ENCODE measurements around the gene PPFIBP1. TPM values are rescaled to one million over a fixed set of nuclear protein-coding genes. Genes with fewer than 3 reads are reported as not detected.

The PPFIBP1 gene
- total and polyA plus RNA-seq, 2 of the 13 experiments (the other 11 are each of a cell fraction or from before 2014, with no cell fraction given) = 16.2 to 21.8 TPM

DNA sequence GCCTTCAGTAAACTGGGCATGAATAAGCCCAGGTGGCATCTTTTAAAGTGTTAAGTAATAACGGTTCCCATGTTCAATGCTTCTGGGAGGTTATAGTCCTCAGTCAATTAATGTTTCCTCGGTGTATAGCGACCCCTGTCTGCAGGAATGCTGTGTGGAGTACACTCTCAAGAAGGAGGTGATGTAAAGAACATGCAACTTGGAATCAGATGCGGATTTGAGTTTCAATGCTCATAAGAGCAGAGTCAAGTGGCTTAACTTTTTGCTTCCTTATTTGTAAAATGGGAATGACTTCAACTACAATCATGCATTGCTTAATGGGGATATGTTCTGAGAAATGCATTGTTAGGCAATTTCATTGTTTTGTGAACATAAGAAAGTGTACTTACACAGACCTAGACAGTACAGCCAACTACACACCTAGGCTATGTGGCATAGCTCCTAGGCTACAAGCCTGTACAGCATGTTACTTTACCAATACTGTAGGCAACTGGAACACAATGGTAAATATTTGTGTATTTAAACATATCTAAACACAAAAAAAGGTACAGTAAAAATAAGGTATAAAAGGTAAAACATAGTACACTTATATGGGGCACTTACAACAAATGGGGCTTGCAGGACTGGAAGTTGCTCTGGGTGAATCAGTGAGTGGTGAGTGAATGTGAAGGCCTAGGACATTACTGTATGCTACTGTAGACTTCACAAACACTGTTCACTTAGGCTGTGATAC, 179.9 kb downstream of the PPFIBP1 start (continued):
- TF ChIP-seq, protein P1, sequence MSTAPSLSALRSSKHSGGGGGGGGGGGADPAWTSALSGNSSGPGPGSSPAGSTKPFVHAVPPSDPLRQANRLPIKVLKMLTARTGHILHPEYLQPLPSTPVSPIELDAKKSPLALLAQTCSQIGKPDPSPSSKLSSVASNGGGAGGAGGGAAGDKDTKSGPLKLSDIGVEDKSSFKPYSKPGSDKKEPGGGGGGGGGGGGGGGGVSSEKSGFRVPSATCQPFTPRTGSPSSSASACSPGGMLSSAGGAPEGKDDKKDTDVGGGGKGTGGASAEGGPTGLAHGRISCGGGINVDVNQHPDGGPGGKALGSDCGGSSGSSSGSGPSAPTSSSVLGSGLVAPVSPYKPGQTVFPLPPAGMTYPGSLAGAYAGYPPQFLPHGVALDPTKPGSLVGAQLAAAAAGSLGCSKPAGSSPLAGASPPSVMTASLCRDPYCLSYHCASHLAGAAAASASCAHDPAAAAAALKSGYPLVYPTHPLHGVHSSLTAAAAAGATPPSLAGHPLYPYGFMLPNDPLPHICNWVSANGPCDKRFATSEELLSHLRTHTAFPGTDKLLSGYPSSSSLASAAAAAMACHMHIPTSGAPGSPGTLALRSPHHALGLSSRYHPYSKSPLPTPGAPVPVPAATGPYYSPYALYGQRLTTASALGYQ (CRISPR knock-in tag; IDR thresholded peaks at IDR 0.05) = no peak
- TF ChIP-seq EP300 (IDR thresholded peaks at IDR 0.05; ENCODE audit: low read depth in 2 of 2, low read length in 2 of 2) (no peak), EP300 (CRISPR knock-in tag; IDR thresholded peaks at IDR 0.05; ENCODE audit: borderline replicate concordance) (peak; percentile 40; the same call in 1 of the 2 replicates), DR1 (CRISPR knock-in tag; IDR thresholded peaks at IDR 0.05) (no peak), ZNF614 (CRISPR knock-in tag; IDR thresholded peaks at IDR 0.05; ENCODE audit: borderline replicate concordance) (peak; percentile 64; the same call in 1 of the 2 replicates), MED1 (CRISPR knock-in tag; IDR thresholded peaks at IDR 0.05) (no peak), ZNF501 (CRISPR knock-in tag; IDR thresholded peaks at IDR 0.05) (no peak), NFIC (IDR thresholded peaks at IDR 0.05; ENCODE audit: low read length) (no peak), ZNF460 (CRISPR knock-in tag; IDR thresholded peaks at IDR 0.05; ENCODE audit: borderline replicate concordance) (no peak), MIXL1 (CRISPR knock-in tag; IDR thresholded peaks at IDR 0.05) (peak; percentile 87), HHEX (CRISPR knock-in tag; IDR thresholded peaks at IDR 0.05) (no peak), EHMT2 (IDR thresholded peaks at IDR 0.05; ENCODE audit: borderline replicate concordance, low read depth, low read length) (no peak), PTBP1 (IDR thresholded peaks at IDR 0.05; ENCODE audit: low read depth, low read length, poor library complexity, severe bottlenecking) (no peak), TBX2 (CRISPR knock-in tag; IDR thresholded peaks at IDR 0.05; ENCODE audit: borderline replicate concordance) (no peak), ZNF556 (CRISPR knock-in tag; IDR thresholded peaks at IDR 0.05; ENCODE audit: borderline replicate concordance) (no peak), ZNF230 (CRISPR knock-in tag; IDR thresholded peaks at IDR 0.05) (no peak)
- TF ChIP-seq, protein P2, sequence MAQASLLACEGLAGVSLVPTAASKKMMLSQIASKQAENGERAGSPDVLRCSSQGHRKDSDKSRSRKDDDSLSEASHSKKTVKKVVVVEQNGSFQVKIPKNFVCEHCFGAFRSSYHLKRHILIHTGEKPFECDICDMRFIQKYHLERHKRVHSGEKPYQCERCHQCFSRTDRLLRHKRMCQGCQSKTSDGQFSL (CRISPR knock-in tag; IDR thresholded peaks at IDR 0.05) = no peak
- TF ChIP-seq, protein P3, sequence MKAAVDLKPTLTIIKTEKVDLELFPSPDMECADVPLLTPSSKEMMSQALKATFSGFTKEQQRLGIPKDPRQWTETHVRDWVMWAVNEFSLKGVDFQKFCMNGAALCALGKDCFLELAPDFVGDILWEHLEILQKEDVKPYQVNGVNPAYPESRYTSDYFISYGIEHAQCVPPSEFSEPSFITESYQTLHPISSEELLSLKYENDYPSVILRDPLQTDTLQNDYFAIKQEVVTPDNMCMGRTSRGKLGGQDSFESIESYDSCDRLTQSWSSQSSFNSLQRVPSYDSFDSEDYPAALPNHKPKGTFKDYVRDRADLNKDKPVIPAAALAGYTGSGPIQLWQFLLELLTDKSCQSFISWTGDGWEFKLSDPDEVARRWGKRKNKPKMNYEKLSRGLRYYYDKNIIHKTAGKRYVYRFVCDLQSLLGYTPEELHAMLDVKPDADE (CRISPR knock-in tag; IDR thresholded peaks at IDR 0.05) = no peak
- TF ChIP-seq, protein P4, sequence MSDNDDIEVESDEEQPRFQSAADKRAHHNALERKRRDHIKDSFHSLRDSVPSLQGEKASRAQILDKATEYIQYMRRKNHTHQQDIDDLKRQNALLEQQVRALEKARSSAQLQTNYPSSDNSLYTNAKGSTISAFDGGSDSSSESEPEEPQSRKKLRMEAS (IDR thresholded peaks at IDR 0.05) = no peak
- TF ChIP-seq, protein P5, sequence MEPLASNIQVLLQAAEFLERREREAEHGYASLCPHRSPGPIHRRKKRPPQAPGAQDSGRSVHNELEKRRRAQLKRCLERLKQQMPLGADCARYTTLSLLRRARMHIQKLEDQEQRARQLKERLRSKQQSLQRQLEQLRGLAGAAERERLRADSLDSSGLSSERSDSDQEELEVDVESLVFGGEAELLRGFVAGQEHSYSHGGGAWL (CRISPR knock-in tag; IDR thresholded peaks at IDR 0.05) = no peak
- TF ChIP-seq, protein P6, sequence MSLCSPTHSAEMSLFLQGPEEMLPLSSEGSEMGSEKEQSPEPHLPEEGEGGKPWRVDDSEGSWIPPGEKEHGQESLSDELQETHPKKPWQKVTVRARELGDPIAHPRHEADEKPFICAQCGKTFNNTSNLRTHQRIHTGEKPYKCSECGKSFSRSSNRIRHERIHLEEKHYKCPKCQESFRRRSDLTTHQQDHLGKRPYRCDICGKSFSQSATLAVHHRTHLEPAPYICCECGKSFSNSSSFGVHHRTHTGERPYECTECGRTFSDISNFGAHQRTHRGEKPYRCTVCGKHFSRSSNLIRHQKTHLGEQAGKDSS (CRISPR knock-in tag; IDR thresholded peaks at IDR 0.05; ENCODE audit: borderline replicate concordance, low read depth) = no peak
- TF ChIP-seq, protein P7, sequence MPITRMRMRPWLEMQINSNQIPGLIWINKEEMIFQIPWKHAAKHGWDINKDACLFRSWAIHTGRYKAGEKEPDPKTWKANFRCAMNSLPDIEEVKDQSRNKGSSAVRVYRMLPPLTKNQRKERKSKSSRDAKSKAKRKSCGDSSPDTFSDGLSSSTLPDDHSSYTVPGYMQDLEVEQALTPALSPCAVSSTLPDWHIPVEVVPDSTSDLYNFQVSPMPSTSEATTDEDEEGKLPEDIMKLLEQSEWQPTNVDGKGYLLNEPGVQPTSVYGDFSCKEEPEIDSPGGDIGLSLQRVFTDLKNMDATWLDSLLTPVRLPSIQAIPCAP (CRISPR knock-in tag; IDR thresholded peaks at IDR 0.05; ENCODE audit: low read depth) = no peak
- TF ChIP-seq, protein P8, sequence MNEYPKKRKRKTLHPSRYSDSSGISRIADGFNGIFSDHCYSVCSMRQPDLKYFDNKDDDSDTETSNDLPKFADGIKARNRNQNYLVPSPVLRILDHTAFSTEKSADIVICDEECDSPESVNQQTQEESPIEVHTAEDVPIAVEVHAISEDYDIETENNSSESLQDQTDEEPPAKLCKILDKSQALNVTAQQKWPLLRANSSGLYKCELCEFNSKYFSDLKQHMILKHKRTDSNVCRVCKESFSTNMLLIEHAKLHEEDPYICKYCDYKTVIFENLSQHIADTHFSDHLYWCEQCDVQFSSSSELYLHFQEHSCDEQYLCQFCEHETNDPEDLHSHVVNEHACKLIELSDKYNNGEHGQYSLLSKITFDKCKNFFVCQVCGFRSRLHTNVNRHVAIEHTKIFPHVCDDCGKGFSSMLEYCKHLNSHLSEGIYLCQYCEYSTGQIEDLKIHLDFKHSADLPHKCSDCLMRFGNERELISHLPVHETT (CRISPR knock-in tag; conservative IDR thresholded peaks at IDR 0.05) = no peak
